Activated T-cell treated with anti-CD3 and anti-CD28 coated beads, Interleukin-2, amount 50 U/mL, for 72 hours (primary cell): ENCODE results near the gene JUND. TPM values are rescaled to one million over a fixed set of nuclear protein-coding genes. Genes with fewer than 3 reads are reported as not detected.

Experiments
- ATAC-seq, 2 donors: fragments of 150-1000 bp; cut with Tn5 transposase; replicated peaks in 1 of 2; 2 replicates each; pipeline ENCODE4 v1.10.0; 2021; ENCODE audit warnings: moderate library complexity in 2 of 2, mild to moderate bottlenecking in 1 of 2
- DNase-seq, 2 donors: peaks; one replicate each; pipeline ENCODE4 v3.0.0; 2021 to 2022; ENCODE audit warnings: mixed read lengths in 1 of 2
- H3K27ac Mint-ChIP-seq: one replicate; pipeline ENCODE4 v1.8.0; 2022; ENCODE audit warnings: mild to moderate bottlenecking, moderate library complexity, mixed read lengths
- H3K27me3 Mint-ChIP-seq: one replicate; pipeline ENCODE4 v1.8.0; 2022; ENCODE audit warnings: low read depth, mixed read lengths
- H3K36me3 Mint-ChIP-seq, 2 donors: one replicate each; pipeline ENCODE4 v1.8.0; 2022; ENCODE audit warnings: mixed read lengths in 2 of 2, mild to moderate bottlenecking in 1 of 2; ENCODE audit not compliant: insufficient read depth in 2 of 2
- H3K4me1 Mint-ChIP-seq: one replicate; pipeline ENCODE4 v1.8.0; 2022; ENCODE audit warnings: low read depth, mixed read lengths
- H3K4me3 Mint-ChIP-seq, 2 donors: one replicate each; pipeline ENCODE4 v1.8.0; 2022; ENCODE audit warnings: mild to moderate bottlenecking in 2 of 2, mixed read lengths in 2 of 2, moderate library complexity in 2 of 2
- H3K9me3 Mint-ChIP-seq, 2 donors: one replicate each; pipeline ENCODE4 v1.8.0; 2022; ENCODE audit warnings: mixed read lengths in 2 of 2
- total RNA-seq, 2 donors: library from RNA; stranded (reverse); gene quantifications; one replicate each; pipeline ENCODE4 v1.2.3, GENCODE V29; 2022

Gene JUND
- total RNA-seq, 2 donors from 2014 or later: 197 to 235 TPM

DNA sequence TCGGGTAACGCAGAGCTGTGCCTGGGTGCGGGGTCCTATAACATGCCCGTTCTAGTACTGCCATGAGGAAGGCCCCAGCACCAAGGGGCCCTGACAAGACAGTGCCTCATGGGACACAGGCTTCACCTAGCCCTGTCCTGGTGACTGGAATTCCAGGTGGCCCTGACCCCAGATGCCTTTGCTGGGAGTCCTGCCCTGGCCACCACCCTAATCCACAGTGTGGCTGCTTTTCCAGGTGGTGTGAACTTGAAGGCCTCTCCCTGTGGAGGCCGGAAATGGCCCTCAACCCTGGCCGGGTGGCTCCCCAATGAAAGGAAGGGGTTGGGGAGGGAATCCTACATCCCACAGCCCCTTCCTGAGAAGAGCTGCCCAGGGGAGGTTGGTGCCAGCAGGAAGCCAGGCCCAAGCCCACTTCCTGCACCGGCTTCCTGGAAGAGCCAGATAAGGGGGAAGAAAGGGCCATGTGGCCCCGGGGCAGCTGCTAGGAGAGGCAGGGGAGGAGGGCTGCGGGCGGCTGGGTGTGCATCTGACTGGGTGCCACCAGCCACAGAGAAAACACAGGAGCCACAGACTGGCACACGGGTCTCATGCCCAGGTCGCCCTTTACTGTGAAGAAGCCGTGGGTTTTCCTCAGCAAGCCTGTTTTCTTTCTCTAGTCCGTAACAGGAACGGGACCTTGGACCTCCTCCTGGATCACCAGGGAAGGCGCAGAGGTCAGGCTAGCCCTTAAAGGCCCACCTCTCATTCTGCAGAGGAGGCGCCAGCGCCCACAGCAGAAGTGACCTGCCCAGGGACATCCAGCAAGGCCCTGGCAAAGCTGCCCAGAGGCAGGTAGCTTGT lies 36.8 kb upstream of the JUND start:
- Mint-ChIP-seq H3K4me3 (peak overlapping the region; percentile 84 to 85), H3K36me3 (peaks cover 10 to 22% of the 10 kb centered on the region in 2 donors), H3K27ac (peak overlapping the region; percentile 96), H3K9me3 (no peaks in the 10 kb centered on the region), H3K4me1 (peaks cover 61% of the 10 kb centered on the region), H3K27me3 (no peaks in the 10 kb centered on the region)
- ATAC-seq (peak; percentile 44 to 46), DNase-seq (peak; percentile 66 to 71)

DNA sequence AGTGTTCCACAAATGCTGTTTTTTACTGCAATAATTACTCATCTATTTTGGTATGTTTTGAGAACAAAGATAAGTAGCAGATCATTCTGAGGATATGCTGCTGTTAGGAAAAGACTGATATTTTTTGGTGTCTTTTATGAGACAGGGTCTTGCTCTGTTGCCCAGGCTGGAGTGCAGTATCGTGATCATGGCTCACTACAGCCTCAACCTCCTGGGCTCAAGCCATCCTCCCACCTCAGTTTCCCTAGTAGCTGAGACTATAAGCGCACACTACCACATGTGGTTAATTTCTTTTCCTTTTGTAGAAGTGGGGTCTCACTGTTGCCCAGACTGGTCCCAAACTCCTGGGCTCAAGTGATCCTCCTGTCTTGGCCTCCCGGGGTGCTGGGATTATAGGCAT lies 32.0 kb upstream of the JUND start:
- peaks cover 0 to 2% of the 10 kb centered on the region in 2 donors for H3K36me3 Mint-ChIP-seq
- ATAC-seq: no peak
- no peaks in the 10 kb centered on the region for H3K27me3 Mint-ChIP-seq
- no peak overlapping the region for H3K27ac Mint-ChIP-seq
- no peak overlapping the region for H3K4me3 Mint-ChIP-seq
- H3K4me1 Mint-ChIP-seq: peaks cover 25% of the 10 kb centered on the region
- no peaks in the 10 kb centered on the region for H3K9me3 Mint-ChIP-seq
- no peak for DNase-seq

DNA sequence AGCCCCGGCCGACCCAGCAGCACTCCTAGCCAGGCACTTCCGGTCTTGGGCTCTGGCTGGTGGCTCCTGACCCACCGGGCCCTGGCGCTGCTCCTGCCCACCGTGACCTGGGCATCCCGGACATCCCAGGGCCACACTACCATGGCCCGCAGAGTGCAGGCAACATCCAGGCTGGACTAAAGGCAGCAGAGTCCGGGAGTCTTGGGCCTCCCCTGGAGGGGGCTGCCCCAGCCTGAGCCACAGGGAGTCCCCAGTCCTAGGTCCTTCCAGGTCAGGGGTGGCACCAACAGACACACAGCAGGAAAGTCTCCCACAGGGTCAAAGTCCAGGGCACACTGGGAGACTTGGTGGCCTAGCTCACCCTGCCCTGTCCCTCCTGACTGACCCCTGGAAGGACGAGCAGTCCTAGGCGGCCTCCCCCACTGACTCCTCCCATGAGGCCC lies 30.7 kb upstream of the JUND start:
- DNase-seq (no peak), ATAC-seq (no peak)
- H3K4me1 Mint-ChIP-seq: peaks cover 20% of the 10 kb centered on the region
- no peaks in the 10 kb centered on the region for H3K27me3 Mint-ChIP-seq
- no peak overlapping the region for H3K27ac Mint-ChIP-seq
- peaks cover 2 to 4% of the 10 kb centered on the region in 2 donors for H3K36me3 Mint-ChIP-seq
- no peak overlapping the region for H3K4me3 Mint-ChIP-seq
- no peaks in the 10 kb centered on the region for H3K9me3 Mint-ChIP-seq

DNA sequence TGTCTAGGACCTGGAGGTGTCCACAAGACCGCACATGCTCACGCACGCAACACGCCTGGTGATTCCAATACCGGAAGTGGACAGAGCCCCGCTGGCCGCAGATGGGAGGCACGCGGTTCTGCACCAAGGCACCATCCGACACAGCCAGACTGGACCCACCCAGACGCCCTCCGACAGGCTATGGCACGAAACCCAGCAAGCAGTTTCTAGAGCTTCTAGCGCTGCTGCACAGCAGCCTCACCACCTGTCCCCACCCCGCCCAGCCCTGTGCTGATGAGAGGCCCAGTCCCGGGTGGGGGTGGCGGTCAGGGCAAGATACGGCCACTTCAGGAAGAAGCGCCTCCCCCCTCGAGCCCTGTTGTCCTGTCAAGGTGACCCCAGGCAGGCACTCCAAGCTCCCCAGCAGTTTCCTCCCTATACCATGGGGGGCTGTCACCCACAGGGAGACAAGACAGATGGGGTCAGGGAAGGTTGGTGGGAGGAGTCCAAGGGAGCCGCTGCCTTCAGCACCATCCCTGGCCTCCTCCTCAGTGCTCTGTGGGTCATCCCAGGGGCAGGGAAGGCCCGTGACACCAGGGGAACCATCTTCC lies 30.2 kb upstream of the JUND start:
- no peak for ATAC-seq
- H3K27me3 Mint-ChIP-seq: no peaks in the 10 kb centered on the region
- H3K36me3 Mint-ChIP-seq: peaks cover 2 to 6% of the 10 kb centered on the region in 2 donors
- no peak overlapping the region for H3K27ac Mint-ChIP-seq
- H3K4me1 Mint-ChIP-seq: peaks cover 25% of the 10 kb centered on the region
- H3K9me3 Mint-ChIP-seq: no peaks in the 10 kb centered on the region
- no peak overlapping the region for H3K4me3 Mint-ChIP-seq
- DNase-seq: no peak

DNA sequence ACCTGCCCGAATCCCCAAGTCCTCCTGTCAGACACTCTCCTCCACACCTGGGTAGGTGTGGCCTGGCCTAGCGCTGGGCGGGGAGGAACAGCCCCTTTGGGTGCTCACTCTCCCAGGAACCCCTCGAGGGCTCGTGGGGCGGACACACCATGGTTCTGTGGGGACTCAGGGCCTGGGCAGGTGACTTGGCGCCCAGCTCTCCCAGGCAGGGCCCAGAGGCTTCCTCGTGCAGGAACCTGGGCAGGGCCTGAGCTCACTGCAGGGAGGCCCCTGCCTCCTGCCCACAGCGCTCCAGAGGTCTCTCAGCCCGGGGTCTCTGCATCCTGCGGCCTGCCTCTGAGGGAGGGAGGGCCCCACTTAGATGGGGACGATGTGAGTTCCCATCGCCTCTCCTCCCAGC lies 29.5 kb upstream of the JUND start:
- peaks cover 29% of the 10 kb centered on the region for H3K4me1 Mint-ChIP-seq
- H3K36me3 Mint-ChIP-seq: peaks cover 2 to 6% of the 10 kb centered on the region in 2 donors
- no peaks in the 10 kb centered on the region for H3K27me3 Mint-ChIP-seq
- ATAC-seq (no peak), DNase-seq (no peak)
- no peak overlapping the region for H3K27ac Mint-ChIP-seq
- no peaks in the 10 kb centered on the region for H3K9me3 Mint-ChIP-seq
- H3K4me3 Mint-ChIP-seq: no peak overlapping the region

DNA sequence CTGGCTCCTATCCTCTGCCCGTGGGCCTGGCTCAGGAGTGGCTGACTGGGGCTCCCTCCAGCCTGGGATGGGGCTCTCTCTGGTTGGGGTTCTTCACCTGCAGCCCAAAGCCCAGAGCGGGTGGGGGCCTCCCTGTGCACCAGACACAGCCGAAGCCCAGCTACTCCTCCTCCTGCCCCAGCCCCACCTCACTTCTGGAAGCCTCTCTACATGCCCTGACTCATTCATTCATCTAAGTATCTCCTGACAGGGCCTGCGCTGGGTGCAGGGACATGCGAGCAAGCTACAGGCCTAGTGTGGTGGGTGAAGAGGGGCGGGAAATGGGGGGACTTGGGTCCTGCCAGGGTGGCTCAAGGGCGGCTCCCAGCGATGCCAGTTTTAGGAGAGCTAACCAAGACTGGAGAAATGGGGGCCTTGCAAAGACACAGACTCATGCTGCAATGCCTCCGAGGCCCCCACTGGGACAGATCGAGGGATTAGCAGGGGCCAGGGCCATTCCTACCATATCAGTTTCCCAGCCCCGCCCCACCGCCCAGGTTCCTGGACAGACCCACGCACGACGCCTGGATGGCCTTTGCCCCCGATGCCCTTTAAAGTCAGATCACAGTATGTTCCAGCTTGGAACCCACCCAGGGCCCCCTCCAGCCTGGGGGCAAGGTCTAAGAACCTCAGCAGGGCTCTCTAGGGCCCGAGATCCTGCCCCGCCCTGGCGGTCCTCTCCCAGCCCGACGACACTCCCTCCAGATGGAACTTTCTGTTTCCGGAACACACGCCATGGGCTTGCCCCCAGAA lies 28.9 kb upstream of the JUND start:
- H3K27me3 Mint-ChIP-seq: no peaks in the 10 kb centered on the region
- peaks cover 2 to 6% of the 10 kb centered on the region in 2 donors for H3K36me3 Mint-ChIP-seq
- no peak overlapping the region for H3K4me3 Mint-ChIP-seq
- no peaks in the 10 kb centered on the region for H3K9me3 Mint-ChIP-seq
- peaks cover 29% of the 10 kb centered on the region for H3K4me1 Mint-ChIP-seq
- DNase-seq (no peak), ATAC-seq (no peak)
- no peak overlapping the region for H3K27ac Mint-ChIP-seq

DNA sequence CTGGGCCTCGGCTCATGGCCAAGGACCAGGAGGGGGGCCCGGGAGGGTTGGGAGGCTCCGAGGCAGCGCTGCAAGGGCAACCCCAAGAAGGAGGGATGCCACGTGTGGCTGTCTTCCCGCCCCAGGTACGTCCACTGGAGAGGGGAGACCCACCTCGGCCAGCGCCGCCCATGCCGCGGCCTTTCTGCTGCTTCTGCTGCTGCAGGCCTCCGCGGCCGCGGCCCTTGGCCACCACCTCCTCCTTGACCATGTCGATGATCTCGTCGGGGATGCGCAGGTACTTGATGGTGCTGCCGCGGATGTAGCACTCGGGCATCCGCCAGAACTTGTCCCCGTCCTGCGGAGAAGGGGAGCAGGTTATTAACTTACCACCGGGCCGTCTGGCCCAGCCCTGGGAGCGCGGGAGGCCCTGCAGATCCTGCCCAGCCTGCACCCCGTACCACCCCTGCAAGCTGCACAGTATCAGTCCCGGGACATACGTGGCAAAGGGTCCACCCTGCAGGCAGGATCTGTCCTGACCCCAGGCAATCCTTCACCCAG lies 28.2 kb upstream of the JUND start:
- H3K27me3 Mint-ChIP-seq: no peaks in the 10 kb centered on the region
- peaks cover 3 to 11% of the 10 kb centered on the region in 2 donors for H3K36me3 Mint-ChIP-seq
- no peak overlapping the region for H3K27ac Mint-ChIP-seq
- no peak for DNase-seq
- peaks cover 36% of the 10 kb centered on the region for H3K4me1 Mint-ChIP-seq
- H3K9me3 Mint-ChIP-seq: no peaks in the 10 kb centered on the region
- ATAC-seq: no peak
- H3K4me3 Mint-ChIP-seq: no peak overlapping the region

DNA sequence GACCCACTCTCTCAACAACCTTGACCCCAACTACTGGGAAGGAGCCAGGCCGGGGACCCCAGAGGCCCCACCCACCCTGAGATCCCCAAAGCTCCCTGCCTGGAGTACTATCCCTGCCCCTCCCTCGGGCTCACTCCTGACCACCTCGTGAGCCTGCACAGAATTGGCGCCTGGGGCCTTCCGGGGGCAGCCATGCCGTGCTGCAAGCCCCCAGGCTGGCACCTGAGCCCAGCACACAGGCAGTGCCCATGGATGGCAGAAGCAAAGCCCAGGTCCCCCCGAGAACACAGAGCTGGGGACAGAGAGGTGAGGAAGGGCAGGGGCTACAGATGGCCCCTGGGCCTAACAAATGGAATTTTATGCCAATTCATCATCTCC lies 27.5 kb upstream of the JUND start:
- peaks cover 40% of the 10 kb centered on the region for H3K4me1 Mint-ChIP-seq
- H3K4me3 Mint-ChIP-seq: no peak overlapping the region
- H3K27ac Mint-ChIP-seq: no peak overlapping the region
- DNase-seq (no peak), ATAC-seq (no peak)
- H3K36me3 Mint-ChIP-seq: peaks cover 2 to 13% of the 10 kb centered on the region in 2 donors
- H3K9me3 Mint-ChIP-seq: no peaks in the 10 kb centered on the region
- no peaks in the 10 kb centered on the region for H3K27me3 Mint-ChIP-seq

DNA sequence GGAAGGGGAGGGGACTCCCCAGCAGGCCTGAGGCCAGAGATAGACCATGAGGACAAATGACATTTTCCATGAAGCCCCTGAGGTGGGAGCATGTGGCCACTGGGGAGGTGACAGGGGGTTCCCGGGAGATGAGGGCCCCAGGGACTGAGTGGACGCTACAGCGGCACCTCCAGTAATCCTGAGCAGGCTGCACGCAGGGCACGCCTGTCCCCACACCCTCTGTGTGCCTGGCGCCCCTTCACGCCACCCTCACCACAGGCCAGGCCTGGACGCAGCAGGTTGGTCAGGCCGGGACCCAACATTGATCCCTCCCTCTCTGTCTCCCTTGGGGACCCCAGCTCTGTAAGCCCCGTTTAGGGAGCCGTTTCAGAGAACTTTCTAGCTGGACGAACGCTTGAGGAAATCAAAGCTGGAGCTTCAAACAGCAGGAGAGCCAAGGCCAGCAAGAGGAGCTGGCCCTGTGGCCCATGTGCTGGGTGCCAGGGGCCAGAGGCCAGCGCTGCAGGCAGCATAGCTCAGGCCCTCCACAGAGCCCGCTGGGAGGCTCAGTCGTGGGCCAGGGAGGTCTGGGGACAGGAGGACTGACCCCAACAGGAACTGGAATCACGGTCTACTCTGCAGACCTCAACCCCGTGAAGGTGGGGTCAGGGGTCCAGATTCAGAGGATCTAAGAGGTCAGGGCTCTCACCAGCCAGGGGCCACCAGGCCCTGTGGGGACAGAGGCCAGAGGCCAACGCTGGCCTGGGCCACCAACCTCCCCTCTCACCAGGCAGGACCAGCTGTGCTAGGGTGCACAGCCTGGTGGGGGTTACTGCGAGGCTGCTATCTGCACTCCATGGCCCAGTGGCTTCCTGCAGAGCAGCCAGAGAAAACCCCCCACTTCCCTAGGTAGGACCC lies 26.9 kb upstream of the JUND start:
- Mint-ChIP-seq H3K27me3 (no peaks in the 10 kb centered on the region), H3K4me3 (no peak overlapping the region), H3K27ac (no peak overlapping the region), H3K36me3 (peaks cover 2 to 17% of the 10 kb centered on the region in 2 donors), H3K9me3 (no peaks in the 10 kb centered on the region), H3K4me1 (peaks cover 47% of the 10 kb centered on the region)
- no peak for DNase-seq
- no peak for ATAC-seq

DNA sequence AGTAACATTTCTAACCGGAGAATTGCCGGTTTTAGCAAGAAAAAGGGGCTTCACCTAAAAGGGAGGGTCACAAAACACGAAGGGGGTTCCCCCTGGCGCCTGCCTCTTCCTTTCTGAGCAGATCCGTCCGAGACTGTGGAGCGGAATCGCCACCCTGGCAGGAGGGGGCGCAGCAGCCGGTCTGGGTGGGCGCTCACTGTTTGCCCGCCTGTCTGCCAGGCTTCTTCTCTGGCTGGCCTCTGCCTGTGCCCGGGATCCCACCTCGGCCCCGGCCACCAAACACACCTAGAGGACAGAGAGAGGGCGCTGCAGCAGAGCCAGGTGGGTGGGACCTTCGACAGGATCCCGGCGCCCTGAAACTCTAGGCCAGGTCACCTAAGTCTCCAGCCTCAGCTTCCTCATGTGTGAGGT lies 25.9 kb upstream of the JUND start:
- Mint-ChIP-seq H3K36me3 (peaks cover 2 to 17% of the 10 kb centered on the region in 2 donors), H3K4me1 (peaks cover 45% of the 10 kb centered on the region), H3K27me3 (no peaks in the 10 kb centered on the region), H3K9me3 (no peaks in the 10 kb centered on the region), H3K27ac (peak overlapping the region; percentile 72), H3K4me3 (peak overlapping the region; percentile 82 to 99)
- DNase-seq: peak in 1 of 2 donors; percentile 32
- no peak for ATAC-seq

DNA sequence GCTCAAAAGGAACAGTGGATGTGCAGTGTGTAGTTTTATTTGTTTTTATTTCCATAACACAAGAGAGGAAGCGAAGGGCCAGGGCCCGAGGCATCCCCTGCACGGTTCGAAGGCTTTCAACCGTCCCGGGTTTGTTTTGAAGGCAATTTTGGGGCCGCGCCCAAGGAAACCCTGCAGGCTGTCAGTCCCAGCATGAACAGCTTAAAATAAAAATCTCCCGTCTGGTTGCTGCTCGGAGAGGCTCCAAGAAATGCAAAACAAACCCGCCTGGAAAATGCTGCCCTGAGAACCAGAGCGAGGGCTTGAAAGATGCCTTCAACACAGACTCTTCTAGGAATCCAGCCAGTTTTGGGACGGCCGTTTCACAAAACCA lies 25.5 kb upstream of the JUND start:
- Mint-ChIP-seq H3K27ac (peak overlapping the region; percentile 72), H3K4me3 (peak overlapping the region; percentile 82 to 99), H3K9me3 (no peaks in the 10 kb centered on the region), H3K36me3 (peaks cover 2 to 17% of the 10 kb centered on the region in 2 donors), H3K4me1 (peaks cover 44% of the 10 kb centered on the region), H3K27me3 (no peaks in the 10 kb centered on the region)
- ATAC-seq (no peak), DNase-seq (no peak)

DNA sequence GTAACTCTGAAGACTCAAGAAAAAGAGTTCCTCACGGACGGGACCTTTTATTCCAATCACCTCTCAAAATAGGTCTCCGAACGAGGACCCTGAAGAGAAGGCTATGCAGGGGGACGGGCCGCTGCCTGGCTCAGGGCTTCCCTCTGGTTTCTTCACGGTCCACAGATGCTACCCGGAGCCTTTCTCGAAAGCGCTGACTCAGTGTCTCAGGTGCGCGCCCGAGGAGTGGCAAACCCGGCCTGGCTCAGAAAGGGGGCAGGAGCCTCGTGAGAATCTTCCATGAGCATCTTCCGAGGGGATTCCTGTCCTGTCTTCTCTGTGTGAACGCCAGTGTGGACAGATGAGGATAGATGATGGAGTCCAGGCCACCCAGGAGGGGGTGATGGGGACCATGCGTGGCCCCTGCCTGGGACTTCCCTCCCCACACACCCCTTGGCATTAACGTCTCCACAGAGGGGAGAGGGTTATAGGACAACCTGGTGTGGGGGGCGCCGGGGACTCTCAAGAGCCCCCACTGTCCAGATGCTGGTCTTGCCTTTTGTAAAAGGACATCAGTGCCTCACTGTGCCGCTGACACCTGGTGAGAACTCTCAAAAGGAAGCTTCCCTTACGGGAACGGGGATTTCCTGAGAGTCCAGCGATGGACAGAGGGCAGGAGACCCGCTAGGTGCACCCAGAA lies 24.9 kb upstream of the JUND start:
- Mint-ChIP-seq H3K27me3 (no peaks in the 10 kb centered on the region), H3K4me1 (peaks cover 44% of the 10 kb centered on the region), H3K36me3 (peaks cover 2 to 17% of the 10 kb centered on the region in 2 donors), H3K27ac (peak overlapping the region; percentile 72), H3K4me3 (peak overlapping the region; percentile 82 to 99), H3K9me3 (no peaks in the 10 kb centered on the region)
- DNase-seq: no peak
- no peak for ATAC-seq
